Thymus (tissue), 11 donors: Measurements from ENCODE around the gene EML4. TPM values are rescaled to one million over a fixed set of nuclear protein-coding genes. Genes with fewer than 3 reads are reported as not detected.

ENCODE experiments used
- DNase-seq, 9 donors: peaks; one replicate each; pipeline ENCODE4 v3.0.0-alpha.2; 2013; ENCODE audit warnings: low spot score in 9 of 9, low read depth in 6 of 9, missing footprints in 1 of 9
- H3K27ac ChIP-seq, 2 donors: one replicate each; pipeline ENCODE4 v1.5.1; 2013; ENCODE audit warnings: control low read depth in 1 of 2, low read depth in 1 of 2, low read length in 1 of 2, mild to moderate bottlenecking in 1 of 2, moderate library complexity in 1 of 2
- H3K27me3 ChIP-seq, 2 donors: one replicate each; pipeline ENCODE4 v1.5.1; 2013; ENCODE audit warnings: low read length in 1 of 2; ENCODE audit not compliant: control insufficient read depth in 2 of 2, insufficient read depth in 1 of 2
- H3K36me3 ChIP-seq, 2 donors: one replicate each; pipeline ENCODE4 v1.5.1; 2013; ENCODE audit warnings: low read length in 1 of 2, mild to moderate bottlenecking in 1 of 2, moderate library complexity in 1 of 2; ENCODE audit not compliant: control insufficient read depth in 2 of 2, insufficient read depth in 2 of 2
- H3K4me1 ChIP-seq, 2 donors: one replicate each; pipeline ENCODE4 v1.5.1; 2013; ENCODE audit warnings: low read length in 2 of 2; ENCODE audit not compliant: control insufficient read depth in 2 of 2, insufficient read depth in 2 of 2
- H3K4me3 ChIP-seq, 2 donors: one replicate each; pipeline ENCODE4 v1.5.1; 2013; ENCODE audit warnings: low read length in 2 of 2, control low read depth in 1 of 2, mild to moderate bottlenecking in 1 of 2
- H3K9me3 ChIP-seq, 2 donors: one replicate each; pipeline ENCODE4 v1.5.1; 2013; ENCODE audit warnings: low read length in 1 of 2, mild to moderate bottlenecking in 1 of 2; ENCODE audit not compliant: control insufficient read depth in 2 of 2, insufficient read depth in 1 of 2
- WGBS: extraction: QIAGEN DNeasy Blood & Tissue Kit; methylation state at CpG from one replicate; pipeline ENCODE4 v1.1.7; 2013; 5-methylcytosine and 5-hydroxymethylcytosine counted together
- polyA plus RNA-seq: library from polyadenylated mRNA; stranded (reverse); fragments of 200-250 nt; gene quantifications from one replicate; pipeline ENCODE4 v1.2.3, GENCODE V29; 2013
- total RNA-seq: library from RNA; stranded (reverse); fragments of 120-200 nt; gene quantifications from one replicate; pipeline ENCODE4 v1.2.4, GENCODE V29; 2013
- donor health status: healthy.

Gene EML4
- total and polyA plus RNA-seq, 2 donors = 23.5 to 28.5 TPM

GRCh38 chr2:42233976-42234441, 64.9 kb downstream of the EML4 start:
- no peak overlapping the region for H3K27ac ChIP-seq
- WGBS = 97% methylated on average over 5 of the region's 5 CpGs

GRCh38 chr2:42236911-42237310, 67.8 kb downstream of the EML4 start:
- Histone ChIP-seq H3K36me3 (no peaks in the 10 kb centered on the region), H3K4me3 (no peak overlapping the region), H3K9me3 (no peaks in the 10 kb centered on the region), H3K27ac (no peak overlapping the region), H3K27me3 (no peaks in the 10 kb centered on the region), H3K4me1 (no peaks in the 10 kb centered on the region)
- WGBS = 98% methylated on average over 2 of the region's 2 CpGs
- DNase-seq = no peak

More at GRCh38 chr2:42233976-42234441, 64.9 kb downstream of the EML4 start:
- Histone ChIP-seq H3K36me3 (no peaks in the 10 kb centered on the region), H3K27me3 (no peaks in the 10 kb centered on the region), H3K9me3 (no peaks in the 10 kb centered on the region), H3K4me3 (no peak overlapping the region), H3K4me1 (no peaks in the 10 kb centered on the region)
- no peak for DNase-seq

- Histone ChIP-seq H3K4me3 (no peak overlapping the region), H3K27me3 (no peaks in the 10 kb centered on the region), H3K36me3 (no peaks in the 10 kb centered on the region), H3K27ac (no peak overlapping the region), H3K9me3 (no peaks in the 10 kb centered on the region), H3K4me1 (no peaks in the 10 kb centered on the region)
- peak in 3 of 9 donors; percentile 5 to 39 (median 21) for DNase-seq
- 97% methylated on average over 7 of the region's 7 CpGs for WGBS
Observed at GRCh38 chr2:42238644-42239288, 69.6 kb downstream of the EML4 start.

GRCh38 chr2:42239289-42239661, 70.1 kb downstream of the EML4 start:
- WGBS = 93% methylated on average over 3 of the region's 3 CpGs
- Histone ChIP-seq H3K27ac (no peak overlapping the region), H3K4me3 (no peak overlapping the region), H3K27me3 (no peaks in the 10 kb centered on the region), H3K36me3 (no peaks in the 10 kb centered on the region), H3K9me3 (no peaks in the 10 kb centered on the region), H3K4me1 (no peaks in the 10 kb centered on the region)
- no peak for DNase-seq

GRCh38 chr2:42239811-42240210, 70.7 kb downstream of the EML4 start:
- H3K4me1 ChIP-seq = no peaks in the 10 kb centered on the region
- no peak overlapping the region for H3K4me3 ChIP-seq
- H3K36me3 ChIP-seq = no peaks in the 10 kb centered on the region
- H3K9me3 ChIP-seq = no peaks in the 10 kb centered on the region
- no peaks in the 10 kb centered on the region for H3K27me3 ChIP-seq
- DNase-seq = no peak
- no peak overlapping the region for H3K27ac ChIP-seq
- WGBS = 90% methylated on average over 1 of the region's 1 CpG

GRCh38 chr2:42241517-42241916, 72.4 kb downstream of the EML4 start:
- H3K9me3 ChIP-seq = no peaks in the 10 kb centered on the region
- H3K4me1 ChIP-seq = no peaks in the 10 kb centered on the region

DNA sequence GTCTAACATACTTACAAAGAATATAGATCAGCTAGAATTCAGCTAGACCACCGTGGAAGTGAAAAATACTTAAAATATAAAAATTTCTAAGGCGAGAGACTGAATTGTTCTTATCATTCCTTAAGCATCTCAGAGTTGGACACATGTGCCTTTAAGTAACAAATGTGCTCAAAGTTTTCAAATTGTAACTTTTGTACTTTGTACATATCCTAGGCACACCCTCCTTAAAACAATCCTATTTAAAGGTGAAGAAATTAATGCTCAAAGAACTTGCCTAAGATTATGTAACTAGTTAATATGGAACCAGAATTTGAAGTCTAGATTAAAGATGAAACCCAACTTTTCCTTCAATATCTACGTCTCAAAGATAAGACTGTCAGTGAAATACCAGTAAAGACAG, 74.1 kb downstream of the EML4 start:
- H3K36me3 ChIP-seq = peaks cover 0 to 7% of the 10 kb centered on the region in 2 donors
- no peaks in the 10 kb centered on the region for H3K4me1 ChIP-seq
- H3K9me3 ChIP-seq = no peaks in the 10 kb centered on the region
- no peak for DNase-seq
- H3K27ac ChIP-seq = no peak overlapping the region
- H3K4me3 ChIP-seq = no peak overlapping the region
- WGBS = 79% methylated on average over 3 of the region's 3 CpGs
- H3K27me3 ChIP-seq = no peaks in the 10 kb centered on the region

More at GRCh38 chr2:42241517-42241916, 72.4 kb downstream of the EML4 start:
- Histone ChIP-seq H3K27me3 (no peaks in the 10 kb centered on the region), H3K27ac (no peak overlapping the region), H3K36me3 (peaks cover 0 to 5% of the 10 kb centered on the region in 2 donors), H3K4me3 (no peak overlapping the region)
- DNase-seq = no peak
- WGBS = 89% methylated on average over 4 of the region's 4 CpGs

DNA sequence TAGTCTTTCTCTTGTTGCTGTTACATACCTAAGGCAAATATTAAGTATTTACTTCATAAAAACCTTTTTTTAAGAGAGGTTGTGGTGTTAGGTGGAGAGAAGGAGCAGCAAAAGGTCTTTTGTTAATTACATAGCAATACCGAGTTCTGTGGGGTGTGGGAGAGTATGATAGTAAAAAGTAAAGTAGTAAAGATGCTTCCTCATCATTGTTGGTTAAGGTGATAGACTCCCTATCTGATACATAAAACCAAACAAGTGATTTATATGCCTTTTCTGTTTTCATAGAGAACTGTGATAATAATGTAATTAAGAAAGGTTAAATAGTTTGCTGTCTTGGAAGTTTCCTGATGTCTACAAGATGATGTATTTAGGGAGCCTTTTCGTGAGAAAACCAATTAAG, 75.4 kb downstream of the EML4 start:
- WGBS = 96% methylated on average over 2 of the region's 2 CpGs
- no peak for DNase-seq
- H3K27ac ChIP-seq = no peak overlapping the region
- no peaks in the 10 kb centered on the region for H3K27me3 ChIP-seq
- no peak overlapping the region for H3K4me3 ChIP-seq
- no peaks in the 10 kb centered on the region for H3K4me1 ChIP-seq
- H3K9me3 ChIP-seq = no peaks in the 10 kb centered on the region
- peaks cover 0 to 7% of the 10 kb centered on the region in 2 donors for H3K36me3 ChIP-seq

- WGBS = 98% methylated on average over 4 of the region's 4 CpGs
Observed at GRCh38 chr2:42245396-42245795, 76.2 kb downstream of the EML4 start.

More at GRCh38 chr2:42245396-42245795, 76.2 kb downstream of the EML4 start:
- DNase-seq = no peak
- Histone ChIP-seq H3K27me3 (no peaks in the 10 kb centered on the region), H3K4me1 (no peaks in the 10 kb centered on the region), H3K9me3 (no peaks in the 10 kb centered on the region), H3K27ac (no peak overlapping the region), H3K36me3 (peaks cover 3 to 11% of the 10 kb centered on the region in 2 donors), H3K4me3 (no peak overlapping the region)
